PFSK-1 (cell line): ENCODE measurements around the gene PRKN.

ENCODE experiments used
- FOXP2 ChIP-seq: optimal IDR thresholded peaks from 2 replicates; pipeline ENCODE3; 2011; ENCODE audit warnings: borderline replicate concordance, control low read depth, inconsistent platforms; ENCODE audit not compliant: insufficient read depth; ENCODE audit errors: extremely low read length, extremely low read depth
- POLR2AphosphoS5 ChIP-seq: IDR thresholded peaks from 2 replicates; pipeline ENCODE4 v1.6.1; 2012; ENCODE audit warnings: low read depth, mild to moderate bottlenecking, control low read depth, low read length, moderate library complexity
- REST ChIP-seq, 2 experiments: IDR thresholded peaks; 2 replicates each; pipeline versions ENCODE4 v1.6.1 to v1.8.0; 2011 to 2012; ENCODE audit warnings: low read depth in 2 of 2, low read length in 2 of 2, control low read depth in 1 of 2, inconsistent platforms in 1 of 2, mild to moderate bottlenecking in 1 of 2, moderate library complexity in 1 of 2; ENCODE audit not compliant: insufficient read depth in 1 of 2
- SIN3A ChIP-seq: IDR thresholded peaks from 2 replicates; pipeline ENCODE4 v1.6.1; 2012; ENCODE audit warnings: mild to moderate bottlenecking, low read length, moderate library complexity, borderline replicate concordance; ENCODE audit not compliant: insufficient read depth
- TAF1 ChIP-seq: IDR thresholded peaks from 2 replicates; pipeline ENCODE4 v1.6.1; 2012; ENCODE audit warnings: low read length, control low read depth, borderline replicate concordance; ENCODE audit not compliant: insufficient read depth

PRKN gene

DNA sequence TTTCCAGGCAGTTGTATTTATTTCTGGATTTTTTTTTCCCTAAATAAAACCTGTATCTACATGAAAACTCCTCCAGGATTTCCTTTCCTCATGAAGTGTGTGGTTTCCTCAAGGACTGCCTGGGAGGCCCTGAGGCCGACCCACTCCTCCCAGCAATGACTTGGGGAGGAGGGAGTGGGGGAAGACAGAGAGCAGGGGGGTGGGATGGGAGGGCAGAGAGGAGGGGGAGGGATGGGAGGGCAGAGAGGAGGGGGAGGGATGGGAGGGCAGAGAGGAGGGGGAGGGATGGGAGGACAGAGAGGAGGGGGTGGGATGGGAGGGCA lies 1291.9 kb downstream of the PRKN start:
- TF ChIP-seq TAF1: no peak
- TF ChIP-seq SIN3A: no peak
- no peak for TF ChIP-seq REST (IDR thresholded peaks at IDR 0.05; ENCODE audit: insufficient read depth in 1 of 2, low read depth in 2 of 2, low read length in 2 of 2)
- no peak for TF ChIP-seq FOXP2
- no peak for TF ChIP-seq POLR2AphosphoS5

DNA sequence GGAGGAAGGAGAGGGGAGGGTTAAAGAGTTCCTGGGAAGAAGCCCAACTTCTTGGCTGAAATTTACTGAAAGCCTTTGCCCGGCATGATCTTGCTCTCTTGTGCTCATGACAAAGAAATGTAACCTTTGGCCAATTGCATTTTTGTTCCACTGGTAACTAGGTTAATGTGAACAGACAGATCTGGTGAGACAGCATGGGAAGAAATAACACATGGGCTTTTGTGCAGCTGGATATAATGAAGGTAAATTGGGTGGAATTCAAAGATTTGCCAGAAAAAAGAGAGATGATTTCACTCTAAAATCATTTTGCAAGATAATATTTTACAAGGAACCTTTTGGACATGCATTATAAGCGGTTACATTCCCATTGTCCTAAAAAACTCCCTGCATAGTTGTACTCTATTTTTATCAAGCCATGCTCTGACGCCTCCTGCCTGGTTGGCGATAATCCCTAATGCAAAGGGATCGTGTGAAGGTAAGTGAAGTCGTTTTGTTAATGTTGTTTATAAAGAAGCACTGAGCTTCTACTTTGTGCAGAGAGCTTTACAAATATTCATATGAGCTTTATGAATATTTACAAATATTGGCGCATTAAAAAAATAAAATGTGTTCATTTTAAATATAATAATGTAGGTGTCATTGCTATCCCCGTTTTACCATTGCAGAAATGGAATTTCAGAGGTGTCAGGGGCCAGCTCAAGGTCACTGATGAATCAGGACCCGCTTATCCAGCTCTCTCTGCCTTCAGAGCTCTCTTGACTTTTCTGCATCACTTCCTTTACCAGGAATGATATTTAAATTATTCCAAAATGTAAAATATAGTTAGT lies 1292.4 kb downstream of the PRKN start:
- TF ChIP-seq POLR2AphosphoS5 (no peak), FOXP2 (no peak), SIN3A (no peak), REST (IDR thresholded peaks at IDR 0.05; ENCODE audit: insufficient read depth in 1 of 2, low read depth in 2 of 2, low read length in 2 of 2) (no peak), TAF1 (no peak)

DNA sequence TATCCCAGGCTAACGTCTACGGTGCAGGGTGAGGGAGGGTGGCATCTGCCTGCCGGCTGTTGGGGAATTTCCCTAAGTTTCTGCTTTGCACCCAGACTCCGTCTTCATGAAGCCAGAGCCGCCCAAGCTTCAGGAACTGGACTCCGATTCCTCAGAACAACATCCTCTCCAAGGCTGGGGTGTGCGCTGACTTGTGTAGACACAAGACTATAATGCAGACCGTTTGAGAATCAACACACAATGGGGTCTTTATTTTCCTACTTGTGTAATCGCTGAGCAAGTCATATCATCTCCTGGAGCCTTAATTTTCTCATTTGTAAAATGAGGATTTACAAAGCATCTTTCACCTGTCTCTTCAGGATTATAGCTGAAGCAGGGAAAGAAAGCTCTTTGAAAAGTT lies 1293.2 kb downstream of the PRKN start:
- TF ChIP-seq SIN3A: no peak
- no peak for TF ChIP-seq FOXP2
- TF ChIP-seq TAF1: no peak
- no peak for TF ChIP-seq REST (IDR thresholded peaks at IDR 0.05; ENCODE audit: insufficient read depth in 1 of 2, low read depth in 2 of 2, low read length in 2 of 2)

DNA sequence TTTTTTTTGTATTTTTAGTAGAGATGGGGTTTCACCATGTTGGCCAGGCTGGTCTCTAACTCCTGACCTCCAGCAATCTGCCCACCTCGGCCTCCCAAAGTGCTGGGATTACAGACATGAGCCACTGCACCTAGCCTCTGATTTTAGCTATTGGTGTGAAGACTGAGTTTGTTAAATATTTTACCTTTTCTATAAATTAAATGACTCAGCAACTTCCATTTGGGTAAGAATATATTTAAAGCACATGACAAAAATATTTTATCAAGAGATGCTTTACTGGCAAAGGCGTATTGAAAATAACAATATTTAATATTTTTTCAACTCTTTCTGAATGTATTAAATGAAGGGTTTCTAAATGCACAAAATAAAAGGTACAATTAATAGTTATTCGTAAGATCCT lies 1295.0 kb downstream of the PRKN start:
- no peak for TF ChIP-seq FOXP2
- no peak for TF ChIP-seq TAF1
- no peak for TF ChIP-seq SIN3A
- no peak for TF ChIP-seq REST (IDR thresholded peaks at IDR 0.05; ENCODE audit: insufficient read depth in 1 of 2, low read depth in 2 of 2, low read length in 2 of 2)
- TF ChIP-seq POLR2AphosphoS5: no peak
